K562 (cell line): Measurements from ENCODE around the gene PDE6G.

ENCODE experiments used
- CTCF ChIP-seq, 3 experiments: IDR thresholded peaks in 2 of 3; conservative IDR thresholded peaks in 1 of 3; 2 replicates each; pipeline ENCODE4 v1.5.1; 2011 to 2012; ENCODE audit warnings: low read length in 3 of 3, mild to moderate bottlenecking in 3 of 3, control low read depth in 2 of 3, improper control_type of control experiment in 1 of 3, inconsistent platforms in 1 of 3, low read depth in 1 of 3, mixed read lengths in 1 of 3, moderate library complexity in 1 of 3; ENCODE audit not compliant: insufficient read depth in 2 of 3
- E2F5 ChIP-seq: sonication (generic); formaldehyde crosslinking; IDR thresholded peaks from 2 replicates; pipeline ENCODE4 v1.8.0; 2022; ENCODE audit warnings: mild to moderate bottlenecking, missing genetic modification reagents
- PRDM10 ChIP-seq: fragments of 450-650 bp; IDR thresholded peaks from 2 replicates; pipeline ENCODE4 v1.6.1; 2018; ENCODE audit not compliant: partially characterized antibody
- SLC30A9 ChIP-seq: fragments of 250-450 bp; sonication (Bioruptor Pico); IDR thresholded peaks from 2 replicates; pipeline ENCODE4 v1.8.0; 2022; ENCODE audit warnings: mild to moderate bottlenecking, moderate library complexity
- SRF ChIP-seq, 2 experiments: fragments of 250-450, 450-650 bp in 1 of 2; sonication (Bioruptor Pico) in 1 of 2; sonication (generic) in 1 of 2; formaldehyde crosslinking; IDR thresholded peaks; 2 replicates each; pipeline versions ENCODE4 v1.5.0 to v1.5.1; 2020 to 2022; ENCODE audit warnings: mild to moderate bottlenecking in 1 of 2, missing genetic modification reagents in 1 of 2
- TBL1XR1 ChIP-seq, 2 experiments: IDR thresholded peaks; 2 replicates each; pipeline ENCODE4 v1.6.1; 2012; ENCODE audit warnings: improper control_type of control experiment in 2 of 2, low read length in 2 of 2, mild to moderate bottlenecking in 1 of 2
- ZC3H4 ChIP-seq: sonication (generic); formaldehyde crosslinking; IDR thresholded peaks from 2 replicates; pipeline ENCODE4 v1.9.0; 2021; ENCODE audit warnings: missing genetic modification reagents, borderline replicate concordance
- ZNF695 ChIP-seq: fragments of 450-650 bp; formaldehyde crosslinking; IDR thresholded peaks from 2 replicates; pipeline ENCODE4 v1.4.0; 2020; ENCODE audit warnings: mild to moderate bottlenecking, moderate library complexity

GRCh38 chr17:81693509-81694210, 37.3 kb upstream of the PDE6G start:
- TF ChIP-seq PRDM10 (no peak), TBL1XR1 (IDR thresholded peaks at IDR 0.05; ENCODE audit: low read length in 2 of 2) (no peak), ZNF695 (CRISPR knock-in tag) (no peak), SLC30A9 (CRISPR knock-in tag) (no peak), CTCF (IDR thresholded peaks at IDR 0.05 in 2 of 3, conservative IDR thresholded peaks at IDR 0.05 in 1 of 3; ENCODE audit: insufficient read depth in 2 of 3, low read depth in 1 of 3, low read length in 3 of 3) (peak; percentile 25 to 90 (median 50); a peak in 4 of 6 replicates), SRF (CRISPR knock-in tag; IDR thresholded peaks at IDR 0.05) (no peak), ZC3H4 (CRISPR knock-in tag) (no peak), E2F5 (no peak)
